GM06990 (cell line): ENCODE data around the gene LRRC7.

Experiments used
- DNase-seq: peaks from one replicate; pipeline ENCODE4 v3.0.0-alpha.2; 2011; ENCODE audit not compliant: insufficient read length; ENCODE audit errors: extremely low read depth
- H3K27me3 ChIP-seq: replicated peaks from 2 replicates; pipeline ENCODE4 v1.6.0; 2011; ENCODE audit warnings: low read length; ENCODE audit not compliant: control insufficient read depth, insufficient read depth
- H3K36me3 ChIP-seq: 2 replicates; pipeline ENCODE4 v1.5.1; 2011; ENCODE audit warnings: low read length; ENCODE audit not compliant: control insufficient read depth, insufficient read depth
- H3K4me3 ChIP-seq: replicated peaks from 2 replicates; pipeline ENCODE4 v1.5.1; 2011; ENCODE audit warnings: low read depth, mild to moderate bottlenecking, control low read depth, low read length
- TF ChIP-seq, protein P1 (sequence below): IDR thresholded peaks from 2 replicates; pipeline ENCODE4 v1.5.1; 2011; ENCODE audit warnings: low read length, control low read depth, mild to moderate bottlenecking, inconsistent platforms; ENCODE audit not compliant: insufficient read depth, poor library complexity, severe bottlenecking

Gene LRRC7

DNA sequence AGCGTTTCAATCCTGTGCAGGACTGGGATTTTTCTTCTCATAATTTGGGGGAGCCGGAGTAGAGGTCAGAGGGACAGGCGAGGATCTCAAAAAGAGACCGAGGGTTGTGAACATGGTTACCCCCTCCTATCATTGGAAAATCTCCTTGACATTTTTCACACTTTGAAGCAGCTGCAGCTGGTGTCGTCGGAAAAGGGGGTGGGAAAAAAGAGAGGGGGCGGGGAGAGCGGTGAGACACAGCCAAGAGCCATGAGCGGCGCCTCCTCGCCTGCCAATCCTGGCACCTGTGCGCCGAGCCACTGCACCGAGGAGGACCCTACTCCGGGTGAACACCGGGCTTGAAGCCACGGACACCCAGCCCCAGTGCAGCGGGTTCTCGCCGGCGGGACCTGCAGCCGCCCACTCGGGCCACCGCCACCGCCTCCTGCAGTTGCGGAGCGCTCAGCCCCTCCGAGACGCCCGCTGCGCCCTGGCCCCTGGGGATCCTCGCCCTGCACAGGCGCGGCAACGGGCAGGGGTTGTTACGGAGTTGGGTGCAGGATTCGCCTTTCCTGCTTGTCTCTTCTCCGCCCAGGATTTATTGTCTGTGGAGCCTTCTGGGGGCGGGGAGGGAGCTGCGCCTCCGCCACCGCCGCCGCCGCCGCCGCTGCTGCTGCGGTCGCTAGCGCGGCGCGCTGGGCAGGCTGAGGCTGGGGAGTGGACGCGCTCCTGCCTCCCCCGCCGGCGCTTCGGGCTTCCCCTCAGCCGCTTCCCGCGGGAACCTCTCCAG, at the start of gene LRRC7:
Gene LRRC7, plus strand, starts transcription at position 271 of the 769 bp plus-strand sequence. CDS start 718 bp downstream, outside the sequence.
- TF ChIP-seq, protein P1, sequence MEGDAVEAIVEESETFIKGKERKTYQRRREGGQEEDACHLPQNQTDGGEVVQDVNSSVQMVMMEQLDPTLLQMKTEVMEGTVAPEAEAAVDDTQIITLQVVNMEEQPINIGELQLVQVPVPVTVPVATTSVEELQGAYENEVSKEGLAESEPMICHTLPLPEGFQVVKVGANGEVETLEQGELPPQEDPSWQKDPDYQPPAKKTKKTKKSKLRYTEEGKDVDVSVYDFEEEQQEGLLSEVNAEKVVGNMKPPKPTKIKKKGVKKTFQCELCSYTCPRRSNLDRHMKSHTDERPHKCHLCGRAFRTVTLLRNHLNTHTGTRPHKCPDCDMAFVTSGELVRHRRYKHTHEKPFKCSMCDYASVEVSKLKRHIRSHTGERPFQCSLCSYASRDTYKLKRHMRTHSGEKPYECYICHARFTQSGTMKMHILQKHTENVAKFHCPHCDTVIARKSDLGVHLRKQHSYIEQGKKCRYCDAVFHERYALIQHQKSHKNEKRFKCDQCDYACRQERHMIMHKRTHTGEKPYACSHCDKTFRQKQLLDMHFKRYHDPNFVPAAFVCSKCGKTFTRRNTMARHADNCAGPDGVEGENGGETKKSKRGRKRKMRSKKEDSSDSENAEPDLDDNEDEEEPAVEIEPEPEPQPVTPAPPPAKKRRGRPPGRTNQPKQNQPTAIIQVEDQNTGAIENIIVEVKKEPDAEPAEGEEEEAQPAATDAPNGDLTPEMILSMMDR = no peak
- H3K27me3 ChIP-seq = no peaks in the 10 kb centered on the region; the same call in 1 of the 2 replicates
- no peak within 1 kb of the TSS for H3K4me3 ChIP-seq
- DNase-seq = no peak
- no peaks in the 10 kb centered on the region for H3K36me3 ChIP-seq

DNA sequence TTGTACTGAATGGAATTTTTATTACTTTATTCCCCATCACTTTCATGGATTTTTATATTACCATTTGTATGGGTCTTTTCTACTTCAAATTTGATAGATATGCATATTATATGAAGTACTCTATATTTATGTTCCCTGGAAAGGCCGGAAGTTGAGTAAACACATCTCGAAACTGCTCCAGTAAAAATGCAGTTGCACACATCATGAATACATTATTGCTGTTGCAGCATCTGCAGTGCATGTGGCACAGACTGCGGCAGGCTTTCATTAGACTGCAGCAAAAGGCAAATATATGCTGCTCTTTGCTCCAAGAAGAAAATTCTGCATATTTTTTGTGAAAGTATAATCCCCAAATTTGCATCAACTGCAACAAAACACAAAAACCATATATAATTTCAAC, 48.7 kb upstream of the LRRC7 start:
- Histone ChIP-seq H3K4me3 (no peak overlapping the region), H3K36me3 (no peaks in the 10 kb centered on the region), H3K27me3 (no peaks in the 10 kb centered on the region)
- TF ChIP-seq, protein P1 = no peak
- no peak for DNase-seq

DNA sequence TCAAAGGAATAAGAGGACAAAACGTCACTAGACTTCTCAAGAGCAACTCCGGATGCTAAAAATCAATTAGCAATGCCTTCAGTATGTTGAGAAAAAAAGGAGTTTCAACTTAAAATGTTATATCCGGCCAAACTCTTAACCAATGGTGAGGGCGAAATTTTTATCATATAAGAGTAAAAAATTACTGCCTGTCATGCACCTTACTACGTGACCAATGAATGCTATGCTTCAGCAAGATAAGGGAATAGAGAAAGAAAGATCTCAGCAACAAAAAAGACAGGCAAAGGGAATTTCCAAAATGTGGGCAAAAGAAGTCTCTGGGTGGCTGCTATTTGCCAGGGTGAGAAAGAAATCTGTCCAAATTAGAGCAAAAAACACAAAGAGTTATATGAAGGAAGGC, 47.4 kb upstream of the LRRC7 start:
- H3K36me3 ChIP-seq = no peaks in the 10 kb centered on the region
- no peaks in the 10 kb centered on the region for H3K27me3 ChIP-seq
- no peak for DNase-seq
- H3K4me3 ChIP-seq = no peak overlapping the region
- TF ChIP-seq, protein P1 = no peak

DNA sequence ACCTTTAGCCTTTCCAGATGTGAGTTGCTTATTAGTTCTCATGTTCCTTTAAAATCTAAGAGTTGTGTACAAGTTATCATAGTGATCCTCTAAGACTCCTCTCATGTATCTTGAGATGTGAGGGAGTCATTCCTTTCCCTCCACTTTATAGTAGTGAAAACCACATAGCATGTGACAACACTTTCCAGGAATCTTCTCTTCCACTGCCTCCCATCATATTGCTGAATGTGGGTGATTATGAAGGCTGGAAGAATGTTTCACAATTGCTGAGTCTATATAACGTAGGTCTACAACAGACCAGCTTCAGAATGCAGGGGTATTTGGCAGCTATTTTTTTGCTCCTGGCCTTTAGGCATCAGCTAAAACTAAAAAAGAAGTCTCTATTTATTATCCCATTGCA, 44.7 kb upstream of the LRRC7 start:
- DNase-seq = no peak
- Histone ChIP-seq H3K27me3 (no peaks in the 10 kb centered on the region), H3K36me3 (no peaks in the 10 kb centered on the region), H3K4me3 (no peak overlapping the region)
- TF ChIP-seq, protein P1 = no peak

DNA sequence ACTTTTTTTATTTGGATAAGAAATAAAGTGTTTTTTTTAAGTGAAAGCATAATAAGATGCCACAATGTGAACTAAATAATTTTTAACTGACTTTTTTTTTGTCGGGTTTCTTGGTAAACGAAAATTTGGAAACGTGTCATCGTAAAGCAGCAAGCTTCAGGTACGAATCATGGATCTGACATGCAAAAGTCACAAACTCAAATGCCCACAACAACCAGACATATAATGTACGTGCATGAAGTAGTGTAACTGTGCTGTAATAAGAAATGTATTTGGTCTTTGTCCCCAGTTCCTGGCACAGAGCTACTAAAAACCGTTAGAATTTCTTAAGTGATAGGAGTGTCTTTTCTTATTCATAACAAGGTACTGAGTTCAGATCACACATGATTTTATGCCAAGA, 44.3 kb upstream of the LRRC7 start:
- no peak overlapping the region for H3K4me3 ChIP-seq
- H3K27me3 ChIP-seq = no peaks in the 10 kb centered on the region
- no peak for DNase-seq
- TF ChIP-seq, protein P1 = no peak
- no peaks in the 10 kb centered on the region for H3K36me3 ChIP-seq
